Fibroblast of upper back skin (primary cell): ENCODE data around the gene GABRE.

Source experiments
- DNase-seq: peaks from one replicate; pipeline ENCODE4 v3.0.0-alpha.2; 2013

GABRE gene

DNA sequence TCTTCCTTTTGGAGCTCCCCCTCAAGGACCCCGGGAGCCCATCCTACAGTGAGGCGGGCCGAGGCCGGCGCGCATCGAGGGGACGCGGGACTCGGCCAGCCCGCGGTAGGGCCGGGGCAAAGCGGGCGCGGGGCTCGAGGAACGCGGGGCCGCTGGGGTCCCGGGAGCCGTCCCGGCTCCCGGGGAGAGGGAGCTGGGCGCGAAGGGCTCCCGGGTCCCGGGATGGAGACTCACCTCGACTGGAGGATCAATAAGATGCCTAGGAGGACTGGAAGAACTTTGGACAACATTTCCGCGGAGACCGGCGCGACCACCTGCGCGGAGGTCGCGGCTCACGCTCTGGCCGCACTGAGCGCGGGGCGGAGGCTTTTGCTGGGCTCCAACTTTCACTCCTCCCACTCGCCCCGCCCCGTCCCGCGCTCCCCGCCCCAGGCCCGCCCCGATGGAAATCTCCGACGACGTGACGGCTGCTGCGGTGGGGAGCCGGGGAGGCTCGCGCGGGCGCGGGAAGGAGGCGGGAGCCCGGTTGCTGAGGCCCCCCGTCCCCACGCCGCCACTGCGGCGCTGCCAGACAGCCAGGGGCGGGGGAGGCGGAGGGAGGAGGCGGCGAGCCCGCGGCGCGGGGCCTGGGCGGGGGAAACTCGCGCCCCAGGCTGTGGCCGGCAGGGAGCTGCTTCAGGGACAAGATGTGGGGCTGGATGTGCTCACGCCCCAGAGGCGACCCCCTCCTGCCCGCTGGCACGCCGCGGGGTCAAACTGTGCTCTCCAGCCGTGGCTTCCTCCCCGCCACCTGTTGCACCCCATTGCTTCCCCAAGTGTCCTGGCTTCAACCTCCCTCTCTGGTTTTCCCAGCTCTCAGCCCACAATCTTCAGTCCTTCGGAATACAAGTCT lies at the start of gene GABRE:
GABRE (minus strand) TSS at position 341 of the 892 bp plus-strand sequence; CDS start at position 290, 51 bp downstream.
- peak; percentile 51 for DNase-seq

GRCh38 chrX:152020888-152021287 lies 46.4 kb upstream of the GABRE start:
- DNase-seq, result no peak

- no peak for DNase-seq
These were observed 25.3 kb upstream of the GABRE start for GRCh38 chrX:151999813-152000212.

- no peak for DNase-seq
These were observed 23.1 kb upstream of the GABRE start for GRCh38 chrX:151997539-151997938.

GRCh38 chrX:151996347-151996746 lies 21.9 kb upstream of the GABRE start:
- DNase-seq, result no peak

DNA sequence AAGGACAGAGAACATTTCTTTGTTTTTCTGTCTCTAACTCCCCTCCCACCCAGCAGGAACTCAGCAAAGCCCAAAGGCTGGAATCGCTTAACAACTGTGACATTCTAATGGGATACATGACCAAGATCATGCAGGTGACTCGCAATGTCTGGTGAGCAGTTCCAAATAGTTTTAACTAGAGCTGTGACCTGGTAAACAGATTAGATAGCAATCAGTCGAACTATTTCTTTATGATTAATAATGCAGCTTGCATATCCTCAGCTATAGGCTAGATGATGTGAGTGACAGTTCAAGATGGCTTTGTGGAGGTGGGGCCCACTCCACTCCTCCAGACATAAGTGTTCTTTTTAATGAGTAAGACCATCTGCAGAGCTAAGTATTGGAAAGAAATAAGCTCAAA lies 20.0 kb upstream of the GABRE start:
- no peak for DNase-seq

DNA sequence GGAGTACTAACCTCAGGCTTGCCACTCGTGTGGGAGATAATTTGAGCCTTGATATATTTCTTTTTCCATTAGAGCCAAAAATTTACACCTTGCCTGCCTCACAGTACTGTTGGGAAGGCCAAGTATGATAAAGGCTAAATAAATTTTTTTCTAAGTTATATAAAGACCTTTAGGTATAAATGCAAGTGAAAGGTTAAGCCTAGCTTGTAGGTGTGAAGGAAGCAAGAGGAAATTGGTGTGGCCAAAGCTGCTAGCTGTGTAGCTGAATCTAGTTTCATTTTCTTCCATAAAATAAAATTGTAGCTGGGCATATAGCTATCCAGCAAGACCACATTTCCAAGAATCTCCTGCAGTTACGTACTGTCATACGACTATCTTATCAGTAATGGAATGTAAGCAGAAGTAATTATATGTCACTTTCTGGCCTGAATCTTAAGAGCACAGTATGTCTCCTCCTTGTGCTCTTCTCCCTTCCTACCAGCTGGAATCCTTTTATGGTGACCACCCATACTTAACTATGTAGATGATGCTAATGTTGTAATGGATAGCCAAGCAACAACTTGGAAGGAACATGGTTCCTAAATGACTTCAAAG lies 14.3 kb upstream of the GABRE start:
- DNase-seq, result no peak

- DNase-seq, result peak; percentile 19
These were observed 12.6 kb upstream of the GABRE start for GRCh38 chrX:151987108-151987507.

DNA sequence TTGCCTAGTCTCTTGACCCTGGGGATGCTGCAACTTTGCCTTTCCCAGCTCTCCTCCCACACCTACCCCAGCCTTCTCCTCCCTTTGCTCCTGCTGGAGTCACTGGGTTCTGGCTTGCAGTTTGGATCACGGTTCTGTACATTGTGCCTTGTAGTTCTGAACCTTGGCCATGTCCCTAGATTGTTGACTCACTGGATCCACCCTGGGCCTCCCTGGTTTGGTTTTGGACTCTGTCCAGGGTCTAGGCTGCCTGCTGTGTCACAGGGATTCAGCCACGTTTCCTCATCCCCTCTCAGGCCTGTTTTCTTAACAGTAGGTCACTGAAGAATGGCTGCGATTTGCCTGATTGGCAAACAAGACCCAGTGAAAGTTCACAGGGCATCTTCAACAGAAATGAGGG lies 11.5 kb upstream of the GABRE start:
- peak; percentile 61 for DNase-seq

DNA sequence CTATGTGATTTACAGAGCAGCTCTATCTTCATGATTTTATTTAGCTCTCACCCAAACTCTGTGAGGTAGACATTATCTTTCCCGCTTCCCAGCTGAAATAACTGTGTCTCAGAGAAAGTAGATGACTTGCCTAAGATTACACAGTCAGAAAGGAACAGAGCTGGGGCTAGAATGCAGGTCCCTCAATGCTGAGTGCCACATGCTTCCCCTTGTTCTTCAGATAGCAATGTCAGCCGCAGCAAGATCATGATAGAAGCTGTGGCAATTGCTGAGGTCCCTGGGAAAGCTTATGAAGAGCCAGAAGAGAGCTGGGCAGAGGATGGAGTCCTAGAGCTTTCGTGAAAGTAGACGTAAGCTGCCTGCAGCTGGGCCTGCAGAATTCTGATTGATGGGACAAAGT lies 11.1 kb upstream of the GABRE start:
- DNase-seq, result no peak

DNA sequence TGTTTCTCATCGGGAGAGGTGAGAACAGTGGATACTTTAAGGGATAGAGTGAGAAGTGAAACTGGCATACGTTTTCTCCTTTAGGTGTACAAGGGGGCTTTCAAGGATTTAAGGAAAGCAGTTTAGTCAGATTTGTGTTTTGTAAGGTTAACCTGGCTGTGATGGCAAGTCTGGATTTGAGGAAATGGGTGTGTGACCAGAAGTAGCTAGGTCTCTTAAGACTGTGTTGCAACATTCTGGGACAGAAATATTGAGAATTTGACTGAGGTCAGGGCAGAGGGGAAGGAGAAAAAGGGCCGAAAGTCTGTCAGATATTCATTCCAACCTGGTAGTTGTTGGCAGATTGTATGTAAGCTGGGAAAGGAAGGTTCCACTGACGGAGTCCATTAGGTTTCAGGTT lies 10.4 kb upstream of the GABRE start:
- DNase-seq, result no peak

- peak; percentile 79 for DNase-seq
These were observed 9.9 kb upstream of the GABRE start for GRCh38 chrX:151984328-151984727.

DNA sequence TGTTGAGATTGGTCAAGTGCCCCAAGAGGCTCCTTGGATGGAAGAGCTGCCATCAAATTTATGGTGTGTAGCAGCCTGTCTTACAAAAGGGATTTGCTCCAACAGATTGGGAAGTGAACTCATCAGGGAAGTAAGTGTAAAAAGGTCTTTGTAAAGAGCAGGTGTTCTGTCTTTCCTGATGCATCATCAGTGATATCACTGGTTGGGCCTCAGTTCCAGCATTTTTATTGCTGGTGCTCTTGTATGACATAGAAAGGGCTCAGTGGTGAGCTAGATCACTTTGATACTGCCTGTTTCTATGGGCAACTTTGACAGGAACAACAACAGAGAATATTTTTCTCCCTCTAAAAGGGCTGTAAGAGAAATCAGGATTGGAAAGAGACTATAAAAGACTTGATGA lies 8.7 kb upstream of the GABRE start:
- DNase-seq, result no peak

GRCh38 chrX:151982222-151982621 lies 7.7 kb upstream of the GABRE start:
- peak; percentile 89 for DNase-seq

- DNase-seq, result peak; percentile 64
These were observed 6.7 kb upstream of the GABRE start for GRCh38 chrX:151981129-151981528.

DNA sequence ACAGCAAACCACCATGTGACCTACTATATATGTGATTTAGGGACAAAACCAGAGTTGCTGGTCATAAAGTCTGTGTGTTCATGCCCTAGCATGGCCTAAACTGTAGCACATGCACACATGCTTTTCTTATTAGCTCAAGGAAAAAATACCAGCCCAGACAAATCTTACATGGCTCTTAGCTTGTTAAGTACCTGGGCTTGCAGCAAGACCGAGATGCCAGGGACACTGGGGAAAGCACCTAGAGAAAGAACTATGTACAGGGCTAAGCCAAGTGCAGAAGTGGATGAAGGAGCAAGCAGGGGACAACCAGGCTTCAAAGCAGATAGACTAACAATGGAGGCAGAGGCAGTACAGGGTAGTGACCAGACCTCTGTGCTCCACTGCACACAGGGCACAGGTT lies 3.4 kb upstream of the GABRE start:
- DNase-seq, result no peak

DNA sequence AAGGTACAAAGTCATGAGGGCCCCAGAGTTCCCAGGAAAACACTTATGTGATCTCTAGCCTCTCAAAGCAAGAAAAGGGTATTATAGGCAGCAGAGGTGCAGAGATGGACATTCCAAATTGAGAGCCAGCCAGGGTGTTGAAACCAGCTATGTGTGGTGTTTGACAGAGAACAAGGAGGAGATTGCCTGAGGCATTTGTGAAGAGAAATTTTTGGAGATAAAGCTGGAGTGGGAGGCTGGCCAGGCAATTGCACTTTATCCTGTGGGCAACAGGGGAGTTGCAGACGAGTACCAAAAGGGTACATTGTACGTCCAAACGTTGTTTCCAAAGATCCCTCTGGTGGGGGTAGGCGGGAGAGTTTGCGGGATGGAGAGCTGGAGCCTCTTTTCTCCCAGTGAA lies 2.5 kb upstream of the GABRE start:
- DNase-seq, result no peak

- no peak for DNase-seq
These were observed 1.3 kb upstream of the GABRE start for GRCh38 chrX:151975736-151976275.

- no peak for DNase-seq
These were observed 735 bp upstream of the GABRE start for GRCh38 chrX:151975228-151975593.

GRCh38 chrX:151973851-151974335 lies 583 bp downstream of the GABRE start:
- DNase-seq, result peak; percentile 5

GRCh38 chrX:151973060-151973661 lies 1.3 kb downstream of the GABRE start:
- peak; percentile 12 for DNase-seq

GRCh38 chrX:151970661-151971060 lies 3.8 kb downstream of the GABRE start:
- peak; percentile 93 for DNase-seq

DNA sequence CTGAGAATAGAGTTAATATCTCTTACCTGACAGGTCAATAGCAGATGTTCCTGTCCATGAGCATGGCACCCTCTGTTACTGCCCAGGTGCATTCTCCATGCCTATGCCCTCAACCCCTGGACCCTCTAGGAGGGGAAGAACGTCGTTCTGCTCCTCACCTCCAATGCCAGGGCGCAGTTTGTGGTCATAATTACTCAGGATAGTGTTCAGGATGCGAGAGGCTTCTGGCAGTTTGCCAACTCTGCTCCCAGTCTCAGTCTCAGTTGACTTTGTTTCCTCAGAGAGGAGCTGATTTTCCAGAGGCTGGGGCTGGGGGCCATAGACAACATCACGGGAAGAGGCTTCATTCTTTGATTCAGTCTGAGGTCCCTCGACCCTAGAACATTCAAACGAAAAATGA lies 4.4 kb downstream of the GABRE start:
- DNase-seq, result no peak

DNA sequence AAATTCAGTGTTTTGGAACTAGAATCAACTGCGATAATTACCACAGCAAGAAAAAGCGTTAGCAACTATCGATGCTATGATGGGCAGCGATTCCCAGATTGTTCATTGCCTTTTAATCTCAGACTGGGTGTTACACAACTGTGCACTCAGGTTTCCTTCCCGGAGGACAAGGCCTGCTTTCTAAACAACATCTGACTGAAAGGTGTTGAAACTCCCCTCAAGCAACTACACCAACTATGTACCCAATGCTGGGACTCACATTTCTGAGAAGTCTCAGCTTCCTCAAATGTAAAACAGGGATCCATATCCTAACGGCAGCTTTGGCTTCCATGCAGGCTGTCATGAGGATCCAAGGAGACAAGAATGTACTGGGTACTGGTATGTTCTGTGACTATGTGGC lies 8.2 kb downstream of the GABRE start:
- DNase-seq, result no peak
